PC-3 (cell line): ENCODE measurements around the gene GPD1L. TPM values are rescaled to one million over a fixed set of nuclear protein-coding genes. Genes with fewer than 3 reads are reported as not detected.

Experiments used
- ATAC-seq: fragments of 200-7000 bp; cut with Tn5 transposase; 2 replicates; pipeline ENCODE4 v1.9.1; 2020; ENCODE audit warnings: mild to moderate bottlenecking, moderate library complexity
- BruUV-seq: library from RNA; stranded (reverse); fragments of 400-500 nt; replicated peaks from 2 replicates; lab custom pipeline; 2021; lab: Mats Ljungman, UMichigan
- CTCF ChIA-PET: fragments of 300-600 bp; sonication (Branson Sonifier 250); formaldehyde crosslinking; loops from one replicate; lab custom pipeline; 2022; ENCODE audit warnings: antibody characterized with exemption; lab: Charles Lee
- POLR2A ChIA-PET: fragments of 300-600 bp; sonication (Branson Sonifier 250); formaldehyde crosslinking; loops from one replicate; lab custom pipeline; 2022; ENCODE audit warnings: antibody characterized with exemption; ENCODE audit not compliant: unreplicated experiment; lab: Charles Lee
- DNase-seq: peaks from one replicate; pipeline ENCODE4 v3.0.0-alpha.2; 2015
- H2AFZ ChIP-seq: fragments of 300-600 bp; sonication (generic); 2 replicates; pipeline ENCODE4 v1.6.0; 2016; ENCODE audit warnings: antibody characterized with exemption, low read length
- H3F3A ChIP-seq: fragments of 300-600 bp; sonication (generic); one replicate; pipeline ENCODE4 v1.6.0; 2017; ENCODE audit warnings: antibody characterized with exemption, low read length, control low read depth, mild to moderate bottlenecking; ENCODE audit not compliant: unreplicated experiment
- H3K27ac ChIP-seq: fragments of 300-600 bp; sonication (generic); 2 replicates; pipeline ENCODE4 v1.5.1; 2016; ENCODE audit warnings: mild to moderate bottlenecking, low read length
- H3K27me3 ChIP-seq: fragments of 300-600 bp; sonication (generic); 2 replicates; pipeline ENCODE4 v1.6.1; 2016; ENCODE audit warnings: low read length, mixed read lengths
- H3K36me3 ChIP-seq: fragments of 300-600 bp; sonication (generic); 2 replicates; pipeline ENCODE4 v1.6.1; 2016; ENCODE audit warnings: low read depth, mixed run types, low read length, mixed read lengths
- H3K4me1 ChIP-seq: fragments of 300-600 bp; sonication (generic); 2 replicates; pipeline ENCODE4 v1.5.1; 2016; ENCODE audit warnings: low read length; ENCODE audit not compliant: insufficient read depth
- H3K4me2 ChIP-seq: fragments of 300-600 bp; sonication (generic); 2 replicates; pipeline ENCODE4 v1.6.0; 2016; ENCODE audit warnings: low read length
- H3K4me3 ChIP-seq: fragments of 300-600 bp; sonication (generic); 2 replicates; pipeline ENCODE4 v1.5.1; 2016; ENCODE audit warnings: mild to moderate bottlenecking, low read length, mixed read lengths
- H3K79me2 ChIP-seq: fragments of 300-600 bp; sonication (generic); 2 replicates; pipeline ENCODE4 v1.6.1; 2017; ENCODE audit warnings: low read length, mixed read lengths
- H3K9ac ChIP-seq: fragments of 300-600 bp; sonication (generic); 2 replicates; pipeline ENCODE4 v1.6.0; 2016; ENCODE audit warnings: mild to moderate bottlenecking, low read length
- H3K9me2 ChIP-seq: fragments of 300-600 bp; sonication (generic); replicated peaks from 2 replicates; pipeline ENCODE4 v1.6.1; 2016; ENCODE audit warnings: mixed run types, low read length, mixed read lengths
- H3K9me3 ChIP-seq: fragments of 300-600 bp; sonication (generic); 2 replicates; pipeline ENCODE4 v1.6.1; 2016; ENCODE audit warnings: low read length, mixed read lengths
- H4K20me1 ChIP-seq: fragments of 300-600 bp; sonication (generic); 2 replicates; pipeline ENCODE4 v1.6.1; 2016; ENCODE audit warnings: low read length, mixed read lengths
- EZH2 ChIP-seq: fragments of 300-600 bp; sonication (generic); IDR thresholded peaks from one replicate; pipeline ENCODE4 v1.6.1; 2017; ENCODE audit warnings: antibody characterized with exemption, mild to moderate bottlenecking, low read length; ENCODE audit not compliant: unreplicated experiment
- EZH2phosphoT487 ChIP-seq: fragments of 300-600 bp; sonication (generic); IDR thresholded peaks from 2 replicates; pipeline ENCODE4 v1.6.1; 2018; ENCODE audit warnings: mild to moderate bottlenecking, antibody characterized with exemption, low read length, borderline replicate concordance
- intact Hi-C: fragments of 100-400 bp; cut with micrococcal nuclease; formaldehyde crosslinking; loops from 2 replicates; pipeline ENCODE4 v1.9.0; 2023
- total RNA-seq: library from RNA; depleted of rRNA; stranded (reverse); fragments of >200 nt; gene quantifications from 2 replicates; pipeline ENCODE4 v1.2.3, GENCODE V29; 2014
- TF ChIP-seq, protein P1 (sequence below): fragments of 300-600 bp; sonication (generic); conservative IDR thresholded peaks from 2 replicates; pipeline ENCODE4 v1.5.1; 2017; ENCODE audit warnings: antibody characterized with exemption, low read depth, mild to moderate bottlenecking, low read length

The GPD1L gene
- total RNA-seq, 1 experiment from 2014 or later = 33.7 TPM

DNA sequence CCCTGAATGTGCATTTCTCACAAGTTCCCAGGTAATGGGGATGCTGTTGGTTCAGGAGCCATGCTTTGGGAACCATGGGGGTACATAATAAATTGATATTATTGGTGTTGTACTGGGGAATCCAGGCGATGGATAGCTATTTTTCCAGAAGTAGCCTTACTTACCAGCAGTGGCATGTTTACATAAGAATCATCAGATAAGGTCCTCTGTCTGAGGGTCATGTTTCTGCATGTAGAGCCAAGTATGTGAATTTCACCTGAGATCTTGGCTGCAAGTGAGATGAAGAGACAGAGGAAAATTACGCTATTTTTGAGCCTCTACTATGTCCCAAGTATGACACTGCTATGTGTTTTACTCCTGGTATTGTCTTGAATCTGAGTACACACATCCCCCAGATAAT is 26.3 kb downstream of the GPD1L start:
- no peak overlapping the region for H2AFZ ChIP-seq
- no peaks in the 10 kb centered on the region for H3F3A ChIP-seq
- BruUV-seq = no TSS peak
- intact Hi-C loops = no loop called here
- no peak overlapping the region for H3K4me2 ChIP-seq
- DNase-seq (no peak), ATAC-seq (no peak)
- no peaks in the 10 kb centered on the region for H3K9me2 ChIP-seq
- H3K27me3 ChIP-seq = no peaks in the 10 kb centered on the region
- ChIA-PET CTCF (no interaction called here), POLR2A (no interaction called here)
- H3K4me1 ChIP-seq = peaks cover 14% of the 10 kb centered on the region
- H3K9ac ChIP-seq = no peak overlapping the region
- H3K36me3 ChIP-seq = 0 out of 2 replicates have a peak, but pooled peaks cover 2% of the 10 kb centered on the region
- H4K20me1 ChIP-seq = no peaks in the 10 kb centered on the region
- no peak overlapping the region for H3K27ac ChIP-seq
- H3K79me2 ChIP-seq = no peaks in the 10 kb centered on the region
- no peaks in the 10 kb centered on the region for H3K9me3 ChIP-seq
- no peak overlapping the region for H3K4me3 ChIP-seq
- no peak for TF ChIP-seq EZH2phosphoT487
- TF ChIP-seq EZH2 = no peak
- TF ChIP-seq, protein P1, sequence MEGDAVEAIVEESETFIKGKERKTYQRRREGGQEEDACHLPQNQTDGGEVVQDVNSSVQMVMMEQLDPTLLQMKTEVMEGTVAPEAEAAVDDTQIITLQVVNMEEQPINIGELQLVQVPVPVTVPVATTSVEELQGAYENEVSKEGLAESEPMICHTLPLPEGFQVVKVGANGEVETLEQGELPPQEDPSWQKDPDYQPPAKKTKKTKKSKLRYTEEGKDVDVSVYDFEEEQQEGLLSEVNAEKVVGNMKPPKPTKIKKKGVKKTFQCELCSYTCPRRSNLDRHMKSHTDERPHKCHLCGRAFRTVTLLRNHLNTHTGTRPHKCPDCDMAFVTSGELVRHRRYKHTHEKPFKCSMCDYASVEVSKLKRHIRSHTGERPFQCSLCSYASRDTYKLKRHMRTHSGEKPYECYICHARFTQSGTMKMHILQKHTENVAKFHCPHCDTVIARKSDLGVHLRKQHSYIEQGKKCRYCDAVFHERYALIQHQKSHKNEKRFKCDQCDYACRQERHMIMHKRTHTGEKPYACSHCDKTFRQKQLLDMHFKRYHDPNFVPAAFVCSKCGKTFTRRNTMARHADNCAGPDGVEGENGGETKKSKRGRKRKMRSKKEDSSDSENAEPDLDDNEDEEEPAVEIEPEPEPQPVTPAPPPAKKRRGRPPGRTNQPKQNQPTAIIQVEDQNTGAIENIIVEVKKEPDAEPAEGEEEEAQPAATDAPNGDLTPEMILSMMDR = no peak

GRCh38 chr3:32136703-32137102 is 30.3 kb downstream of the GPD1L start:
- Histone ChIP-seq H3K9me2 (no peaks in the 10 kb centered on the region), H3F3A (no peaks in the 10 kb centered on the region), H3K4me2 (no peak overlapping the region), H4K20me1 (no peaks in the 10 kb centered on the region), H3K79me2 (no peaks in the 10 kb centered on the region), H3K36me3 (0 out of 2 replicates have a peak, but pooled peaks cover 4% of the 10 kb centered on the region), H2AFZ (no peak overlapping the region), H3K4me1 (peaks cover 13% of the 10 kb centered on the region), H3K27me3 (no peaks in the 10 kb centered on the region), H3K9ac (no peak overlapping the region), H3K9me3 (no peaks in the 10 kb centered on the region), H3K27ac (no peak overlapping the region), H3K4me3 (no peak overlapping the region)
- no peak for TF ChIP-seq EZH2phosphoT487
- TF ChIP-seq EZH2 = no peak
- TF ChIP-seq, protein P1 = no peak
- ChIA-PET CTCF (no interaction called here), POLR2A (no interaction called here)
- intact Hi-C loops = no loop called here
- no peak for ATAC-seq
- no TSS peak for BruUV-seq
- DNase-seq = no peak

DNA sequence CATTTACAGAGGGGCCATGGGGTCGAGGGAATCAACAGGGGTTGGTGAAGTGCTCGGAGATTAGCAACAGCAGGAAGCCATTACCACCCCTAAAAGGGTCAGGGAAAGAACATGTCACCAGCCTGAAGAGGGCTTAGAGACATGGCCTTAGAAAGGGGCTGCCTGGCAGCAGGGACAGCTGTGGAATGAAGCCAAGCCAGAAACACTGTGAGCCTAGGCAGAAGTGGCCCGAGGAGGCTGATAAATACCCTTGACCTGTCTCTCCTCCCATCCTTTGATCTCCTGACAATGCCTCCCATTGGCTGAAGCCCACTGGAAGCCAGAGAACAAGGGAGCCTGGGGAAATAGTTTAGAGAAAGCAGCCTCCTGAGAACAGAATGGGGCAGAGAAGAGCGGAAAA is 31.4 kb downstream of the GPD1L start:
- intact Hi-C loops = no loop called here
- H3K36me3 ChIP-seq = 0 out of 2 replicates have a peak, but pooled peaks cover 4% of the 10 kb centered on the region
- ATAC-seq = no peak

More for the DNA sequence above, 31.4 kb downstream of the GPD1L start:
- DNase-seq = no peak
- Histone ChIP-seq H3K79me2 (no peaks in the 10 kb centered on the region), H3K9ac (no peak overlapping the region), H3K4me1 (peaks cover 3% of the 10 kb centered on the region; the same call in 1 of the 2 replicates), H3K27me3 (no peaks in the 10 kb centered on the region), H3K4me3 (no peak overlapping the region), H4K20me1 (no peaks in the 10 kb centered on the region), H3K27ac (no peak overlapping the region), H3K9me2 (no peaks in the 10 kb centered on the region), H3K4me2 (no peak overlapping the region), H3F3A (no peaks in the 10 kb centered on the region), H2AFZ (no peak overlapping the region), H3K9me3 (no peaks in the 10 kb centered on the region)
- POLR2A ChIA-PET = no interaction called here
- TF ChIP-seq EZH2 = no peak
- no peak for TF ChIP-seq EZH2phosphoT487
- TF ChIP-seq, protein P1 = no peak
- CTCF ChIA-PET = no interaction called here
- no TSS peak for BruUV-seq
